ENCODE data around the gene DNMT3B. TPM values are rescaled to one million over a fixed set of nuclear protein-coding genes. Genes with fewer than 3 reads are reported as not detected.
A peak's percentile ranks its signal among the peaks of the same experiment; 100 is the strongest.
"Not testable (repeated sequence)": the region's sequence is repeated elsewhere in the genome, so short reads cannot be mapped to it uniquely, and the experiment has no call there.

Gene DNMT3B
- total RNA-seq, 2 donors from 2014 or later, result 0.84 to 2.2 TPM

DNA sequence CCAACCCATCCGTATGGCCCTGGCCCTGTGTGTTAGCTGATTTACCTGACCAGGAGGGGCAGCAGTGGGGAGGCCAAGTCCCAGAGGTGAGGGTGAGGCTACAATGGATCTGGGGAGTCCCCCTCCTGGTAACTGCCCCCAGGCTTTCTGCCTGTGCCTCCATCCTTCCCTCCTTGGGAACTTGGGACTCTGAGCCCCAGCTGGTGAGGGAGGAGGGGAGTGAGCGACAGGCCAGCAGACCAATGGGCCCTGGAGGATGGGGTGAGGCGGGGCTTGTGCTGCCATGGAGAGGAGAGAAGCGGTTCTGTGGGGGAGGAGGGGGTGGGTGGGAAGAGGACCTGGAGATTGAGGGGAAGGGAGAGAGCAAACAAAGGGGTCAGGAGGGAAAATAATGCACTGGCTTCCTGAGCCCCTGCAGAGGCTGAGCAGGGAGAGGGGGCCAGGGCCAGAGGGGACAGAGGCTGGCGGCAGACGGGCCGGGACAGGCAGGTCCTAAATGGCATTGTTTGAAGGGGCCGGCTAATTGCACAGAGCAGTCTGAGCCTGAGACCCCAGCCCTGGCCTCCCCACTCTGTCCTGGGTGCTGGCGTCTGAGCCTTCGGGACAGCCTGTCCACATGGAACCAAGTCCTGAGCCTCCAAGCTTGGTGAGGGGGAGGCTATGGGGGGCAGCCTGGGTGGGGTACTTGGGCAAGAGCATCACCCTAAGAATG, 17.5 kb downstream of the DNMT3B start:
- ATAC-seq, result no peak
- no peak overlapping the region for H3K27ac Mint-ChIP-seq

DNA sequence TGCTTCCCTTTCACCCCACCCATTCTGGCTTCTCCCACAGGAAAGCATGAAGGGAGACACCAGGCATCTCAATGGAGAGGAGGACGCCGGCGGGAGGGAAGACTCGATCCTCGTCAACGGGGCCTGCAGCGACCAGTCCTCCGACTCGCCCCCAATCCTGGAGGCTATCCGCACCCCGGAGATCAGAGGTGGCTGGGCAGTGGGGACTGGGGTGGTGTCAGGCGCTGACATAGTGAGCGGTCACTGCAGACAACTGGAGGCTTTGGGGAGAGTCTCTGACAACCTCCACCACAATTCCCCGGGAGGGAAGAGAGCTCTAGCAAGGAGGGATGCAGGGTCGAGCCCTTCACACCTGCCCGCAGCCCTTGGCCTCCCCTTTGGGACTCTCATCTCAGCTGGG, 18.1 kb downstream of the DNMT3B start:
- H3K9me3 Mint-ChIP-seq, result no peaks in the 10 kb centered on the region
- no peak overlapping the region for H3K27ac Mint-ChIP-seq
- no peak for ATAC-seq

More for the DNA sequence above, 17.5 kb downstream of the DNMT3B start:
- no peaks in the 10 kb centered on the region for H3K36me3 Mint-ChIP-seq
- H3K9me3 Mint-ChIP-seq, result no peaks in the 10 kb centered on the region
- no peak for DNase-seq (ENCODE audit: low spot score in 2 of 2)

DNA sequence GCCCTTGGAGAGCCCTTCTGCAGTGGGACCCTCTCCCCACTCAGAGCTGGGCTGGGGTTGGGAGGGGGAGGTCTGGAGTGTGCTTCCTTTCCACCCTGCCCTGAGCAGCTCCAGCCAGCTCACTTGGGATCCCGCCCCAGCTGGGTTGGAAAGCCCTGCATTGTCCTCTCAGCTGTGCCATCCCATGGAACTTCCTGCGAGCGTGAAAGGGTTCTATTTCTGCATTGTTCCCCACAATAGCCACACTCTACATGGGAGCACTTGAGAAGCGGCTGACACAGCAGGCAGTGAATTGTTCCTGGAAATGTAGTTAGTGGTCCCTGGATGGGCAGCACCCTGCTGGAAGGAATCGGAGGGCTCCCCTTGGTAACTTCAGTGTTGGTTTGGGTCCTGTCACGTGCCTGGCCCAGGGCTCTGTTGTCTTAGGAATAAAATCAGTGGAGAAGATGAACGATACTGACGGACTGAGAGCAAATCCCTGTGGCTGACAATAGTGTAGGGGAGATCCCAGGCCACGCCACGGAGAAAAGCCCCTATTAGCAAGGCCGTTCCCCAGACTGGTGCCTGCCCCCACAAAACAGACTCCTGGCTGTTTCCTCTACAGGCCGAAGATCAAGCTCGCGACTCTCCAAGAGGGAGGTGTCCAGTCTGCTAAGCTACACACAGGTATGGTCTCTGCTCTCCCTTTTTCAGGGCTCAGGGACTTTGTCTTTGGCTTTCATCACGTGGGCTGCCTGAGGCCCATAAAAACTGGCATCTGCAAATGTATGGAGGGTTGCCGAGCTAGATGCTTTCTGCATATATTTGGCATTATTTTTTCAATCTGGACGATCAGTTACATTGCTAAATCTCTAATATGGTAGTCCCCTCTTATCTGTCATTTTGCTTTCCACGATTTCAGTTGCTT, 18.8 kb downstream of the DNMT3B start:
- Mint-ChIP-seq H3K27ac (no peak overlapping the region), H3K9me3 (no peaks in the 10 kb centered on the region), H3K36me3 (no peaks in the 10 kb centered on the region)
- DNase-seq (ENCODE audit: low spot score in 2 of 2) (no peak), ATAC-seq (no peak)

More for the DNA sequence above, 18.1 kb downstream of the DNMT3B start:
- DNase-seq (ENCODE audit: low spot score in 2 of 2), result no peak
- no peaks in the 10 kb centered on the region for H3K36me3 Mint-ChIP-seq

DNA sequence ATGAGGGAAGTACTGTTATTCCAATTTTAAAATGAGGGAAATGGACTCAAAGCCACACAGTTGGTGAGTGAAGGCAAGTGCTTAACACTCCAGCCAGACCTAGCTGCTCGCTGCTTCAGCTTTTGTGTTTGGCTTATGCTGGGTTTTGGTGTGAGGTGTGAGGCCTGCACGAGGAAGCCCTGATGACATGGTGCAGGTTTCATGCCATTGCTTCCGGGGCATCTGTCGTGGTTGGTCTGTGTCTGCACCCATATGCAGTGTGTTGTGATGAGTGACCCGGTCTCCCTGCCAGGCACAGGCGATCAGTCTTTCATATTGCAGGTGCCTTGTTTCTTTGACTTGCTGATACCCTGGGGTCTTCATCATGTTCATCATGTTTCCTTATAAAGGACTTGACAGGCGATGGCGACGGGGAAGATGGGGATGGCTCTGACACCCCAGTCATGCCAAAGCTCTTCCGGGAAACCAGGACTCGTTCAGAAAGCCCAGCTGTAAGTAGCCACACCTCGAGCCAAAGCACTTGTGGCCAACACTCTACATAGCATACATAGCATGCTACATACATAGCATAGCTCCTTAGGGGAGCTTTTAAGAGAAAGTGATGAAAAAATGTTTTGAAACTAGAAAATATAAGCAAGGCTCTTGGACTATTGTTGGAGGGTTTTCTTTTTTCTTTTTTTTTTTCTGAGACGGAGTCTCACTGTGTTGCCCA, 22.3 kb downstream of the DNMT3B start:
- no peaks in the 10 kb centered on the region for H3K9me3 Mint-ChIP-seq
- no peak overlapping the region for H3K27ac Mint-ChIP-seq
- no peaks in the 10 kb centered on the region for H3K36me3 Mint-ChIP-seq
- ATAC-seq (no peak), DNase-seq (ENCODE audit: low spot score in 2 of 2) (no peak)

DNA sequence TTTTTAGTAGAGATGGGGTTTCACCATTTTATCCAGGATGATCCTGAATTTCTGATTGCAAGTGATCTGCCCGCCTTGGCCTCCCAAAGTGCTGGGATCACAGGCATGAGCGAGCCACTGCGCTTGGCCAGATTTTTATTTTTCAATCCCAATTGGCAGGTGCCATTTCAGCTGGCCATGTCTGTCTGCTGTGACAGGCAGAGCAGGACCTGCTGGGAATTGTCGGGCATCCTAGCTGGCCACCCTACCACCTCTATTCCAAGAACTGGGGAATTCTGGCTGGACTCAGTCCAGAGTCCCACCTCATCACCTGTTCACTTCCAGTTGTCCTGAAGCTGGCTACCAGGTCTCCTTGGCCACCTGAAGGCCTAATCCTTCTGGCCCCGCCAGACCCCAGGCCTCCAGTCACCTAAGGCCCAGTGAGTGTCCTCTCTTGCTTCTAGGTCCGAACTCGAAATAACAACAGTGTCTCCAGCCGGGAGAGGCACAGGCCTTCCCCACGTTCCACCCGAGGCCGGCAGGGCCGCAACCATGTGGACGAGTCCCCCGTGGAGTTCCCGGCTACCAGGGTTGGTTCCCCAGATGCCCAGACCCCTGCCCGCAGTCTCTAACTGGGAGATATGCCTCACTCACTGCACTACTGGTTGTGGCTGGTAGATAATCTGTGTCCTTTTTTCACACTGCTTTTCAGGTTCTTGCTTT, 24.0 kb downstream of the DNMT3B start:
- no peak overlapping the region for H3K27ac Mint-ChIP-seq
- no peaks in the 10 kb centered on the region for H3K9me3 Mint-ChIP-seq
- ATAC-seq, result no peak
- no peak for DNase-seq (ENCODE audit: low spot score in 2 of 2)
- no peaks in the 10 kb centered on the region for H3K36me3 Mint-ChIP-seq

DNA sequence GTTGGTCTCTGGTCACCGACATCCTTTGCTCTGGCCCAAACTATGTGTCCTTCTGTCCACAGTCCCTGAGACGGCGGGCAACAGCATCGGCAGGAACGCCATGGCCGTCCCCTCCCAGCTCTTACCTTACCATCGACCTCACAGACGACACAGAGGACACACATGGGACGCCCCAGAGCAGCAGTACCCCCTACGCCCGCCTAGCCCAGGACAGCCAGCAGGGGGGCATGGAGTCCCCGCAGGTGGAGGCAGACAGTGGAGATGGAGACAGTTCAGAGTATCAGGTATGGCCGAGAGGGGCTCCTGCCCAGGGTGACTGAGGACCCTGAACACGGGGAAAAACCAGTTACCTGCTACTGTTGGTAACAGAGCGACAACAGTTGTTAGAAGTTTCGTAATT, 25.0 kb downstream of the DNMT3B start:
- ATAC-seq, result no peak

DNA sequence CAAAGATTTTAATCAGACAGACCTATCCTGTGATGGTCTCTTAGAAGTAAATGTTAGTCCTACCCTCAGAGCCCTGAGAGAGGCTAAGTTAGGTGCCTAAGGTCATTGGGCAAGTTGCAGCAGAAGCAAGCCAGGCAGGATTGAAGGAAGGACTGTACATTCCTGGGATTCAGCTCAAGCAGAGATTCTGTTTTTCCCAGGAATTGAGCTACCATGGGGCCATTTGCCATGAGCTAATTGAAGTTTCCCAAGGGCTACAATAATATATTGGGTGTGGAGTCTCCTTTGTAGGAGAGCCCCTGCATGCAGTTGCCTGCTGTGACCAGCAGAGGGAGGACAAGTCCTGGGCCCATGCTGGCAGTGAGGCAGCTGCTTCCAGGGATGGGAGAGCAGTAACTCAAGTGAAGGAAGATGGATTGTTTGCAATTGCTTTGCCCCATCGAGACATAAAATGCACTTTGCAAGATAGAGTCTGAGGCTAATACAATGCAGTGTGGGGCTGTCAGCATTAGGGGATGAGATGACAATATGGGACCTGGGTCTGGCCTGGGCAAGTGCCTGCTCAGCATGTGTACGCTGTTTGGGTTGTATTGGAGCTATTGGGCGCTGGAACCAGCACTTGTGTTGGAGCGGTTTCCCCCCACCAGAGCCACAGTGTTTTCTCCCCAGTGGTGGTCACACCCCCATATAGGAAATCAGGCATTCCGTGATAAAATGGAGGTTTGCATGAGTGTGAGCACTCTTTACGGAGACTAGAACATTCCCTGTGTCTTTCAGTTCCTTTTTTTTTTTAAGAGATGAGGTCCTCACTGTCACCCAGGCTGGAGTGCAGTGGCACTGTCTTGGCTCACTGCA, 27.9 kb downstream of the DNMT3B start:
- H3K9me3 Mint-ChIP-seq, result no peaks in the 10 kb centered on the region

More for the DNA sequence above, 25.0 kb downstream of the DNMT3B start:
- H3K36me3 Mint-ChIP-seq, result no peaks in the 10 kb centered on the region
- H3K9me3 Mint-ChIP-seq, result no peaks in the 10 kb centered on the region
- peak overlapping the region in 1 of 2 donors; percentile 44 for H3K27ac Mint-ChIP-seq
- DNase-seq (ENCODE audit: low spot score in 2 of 2), result no peak

DNA sequence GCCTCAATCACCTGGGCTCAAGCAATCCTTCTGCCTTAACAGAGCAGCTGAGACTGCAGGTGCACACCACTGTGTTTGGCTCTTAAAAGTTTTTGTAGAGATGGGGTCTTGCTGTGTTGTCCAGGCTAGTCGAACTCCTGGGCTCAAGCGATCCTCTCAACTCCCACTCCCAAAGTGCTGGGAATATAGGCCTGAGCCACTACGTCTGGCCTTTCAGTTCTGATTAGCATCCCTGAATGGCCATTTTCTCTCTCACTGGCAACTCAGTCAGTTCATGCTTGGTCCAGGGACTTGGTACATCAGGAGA, 28.5 kb downstream of the DNMT3B start:
- H3K27ac Mint-ChIP-seq, result no peak overlapping the region
- H3K36me3 Mint-ChIP-seq, result no peaks in the 10 kb centered on the region
- no peak for ATAC-seq
- no peaks in the 10 kb centered on the region for H3K9me3 Mint-ChIP-seq
- no peak for DNase-seq (ENCODE audit: low spot score in 2 of 2)

More for the DNA sequence above, 27.9 kb downstream of the DNMT3B start:
- peak; percentile 75 to 78 for ATAC-seq
- DNase-seq (ENCODE audit: low spot score in 2 of 2), result peak; percentile 66 to 77
- no peak overlapping the region for H3K27ac Mint-ChIP-seq
- H3K36me3 Mint-ChIP-seq, result no peaks in the 10 kb centered on the region

DNA sequence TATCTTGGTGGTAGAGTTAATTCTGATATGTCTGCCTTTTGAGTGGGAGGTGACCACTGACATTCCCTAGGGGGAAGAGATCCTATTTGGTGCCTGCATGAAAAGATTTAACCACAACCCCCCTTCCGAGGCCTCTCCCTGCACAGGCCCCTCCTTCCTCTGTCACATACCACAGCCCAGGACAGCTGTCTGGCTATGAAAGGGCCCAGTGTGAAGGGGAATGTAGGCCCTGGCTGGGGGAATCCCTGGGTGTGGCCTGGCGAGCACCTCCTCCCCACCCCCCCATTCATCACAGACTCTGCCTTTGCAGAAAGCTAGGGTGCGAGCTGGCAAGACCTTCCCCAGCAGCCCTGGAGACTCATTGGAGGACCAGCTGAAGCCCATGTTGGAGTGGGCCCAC, 30.1 kb downstream of the DNMT3B start:
- peak in 1 of 2 donors; percentile 75 for ATAC-seq
- no peak overlapping the region for H3K27ac Mint-ChIP-seq
- DNase-seq (ENCODE audit: low spot score in 2 of 2), result no peak
- H3K36me3 Mint-ChIP-seq, result no peaks in the 10 kb centered on the region
- no peaks in the 10 kb centered on the region for H3K9me3 Mint-ChIP-seq

DNA sequence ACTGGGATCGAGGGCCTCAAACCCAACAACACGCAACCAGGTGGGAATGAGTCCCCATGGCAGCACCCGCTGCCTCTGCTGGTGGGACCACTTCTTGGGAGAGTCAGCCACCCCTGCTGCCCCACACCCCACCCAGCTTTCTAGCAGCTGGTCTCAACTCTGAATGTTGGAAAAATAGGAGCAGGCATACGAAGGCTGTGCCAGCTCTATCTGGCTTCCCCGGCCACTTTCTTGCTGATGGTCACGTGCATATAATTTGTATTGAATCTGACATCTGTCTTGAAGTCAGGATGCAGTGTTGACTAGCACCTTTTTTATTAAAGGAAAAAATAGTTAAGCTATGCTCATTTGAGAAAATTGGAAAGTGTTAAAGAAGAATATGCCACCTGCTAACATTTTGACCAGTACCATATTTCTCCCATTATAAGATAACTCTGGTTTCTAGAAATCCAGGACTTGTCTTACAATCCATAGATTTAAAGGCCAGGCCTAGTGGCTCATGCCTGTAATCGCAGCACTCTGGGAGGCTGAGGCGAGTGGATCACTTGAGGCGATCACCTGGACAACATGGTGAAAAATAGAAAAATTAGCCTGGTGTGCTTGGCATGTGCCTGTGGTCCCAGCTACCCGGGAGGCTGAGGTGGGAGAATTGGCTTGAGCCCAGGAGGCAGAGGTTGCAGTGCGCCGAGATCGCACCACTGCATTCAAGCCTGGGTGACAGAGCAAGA, 30.7 kb downstream of the DNMT3B start:
- DNase-seq (ENCODE audit: low spot score in 2 of 2) (no peak), ATAC-seq (no peak)
- H3K9me3 Mint-ChIP-seq, result no peaks in the 10 kb centered on the region
- H3K27ac Mint-ChIP-seq, result peak overlapping the region in 1 of 2 donors; percentile 7
- no peaks in the 10 kb centered on the region for H3K36me3 Mint-ChIP-seq

DNA sequence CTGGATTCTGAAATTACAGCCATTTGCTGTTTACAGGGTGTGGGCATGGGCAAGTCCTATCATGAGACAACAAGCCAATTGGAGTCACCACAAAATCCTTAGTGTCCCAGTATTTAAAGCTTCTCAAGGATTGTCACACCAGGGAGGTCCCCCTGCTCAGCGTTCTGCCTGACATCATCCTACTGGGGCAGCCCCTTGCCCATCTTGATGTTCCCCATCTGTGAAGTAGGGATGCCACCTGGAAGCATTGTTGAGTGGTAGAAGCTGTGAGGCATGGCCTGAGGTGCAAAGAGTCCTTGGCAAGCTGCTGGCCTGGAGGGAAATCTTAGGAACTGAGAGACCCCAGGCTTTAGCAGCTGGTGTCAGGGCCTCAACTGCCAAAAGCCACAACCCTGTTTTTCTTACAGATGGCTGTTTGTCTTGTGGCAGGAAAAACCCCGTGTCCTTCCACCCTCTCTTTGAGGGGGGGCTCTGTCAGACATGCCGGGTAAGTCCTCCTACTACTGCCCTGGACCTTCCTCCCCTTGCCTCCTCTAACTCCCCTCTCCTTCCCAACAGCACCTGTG, 34.3 kb downstream of the DNMT3B start:
- ATAC-seq (peak in 1 of 2 donors; percentile 71), DNase-seq (ENCODE audit: low spot score in 2 of 2) (no peak)
- no peaks in the 10 kb centered on the region for H3K9me3 Mint-ChIP-seq
- peak overlapping the region in 1 of 2 donors; percentile 65 for H3K27ac Mint-ChIP-seq
- H3K36me3 Mint-ChIP-seq, result no peaks in the 10 kb centered on the region

DNA sequence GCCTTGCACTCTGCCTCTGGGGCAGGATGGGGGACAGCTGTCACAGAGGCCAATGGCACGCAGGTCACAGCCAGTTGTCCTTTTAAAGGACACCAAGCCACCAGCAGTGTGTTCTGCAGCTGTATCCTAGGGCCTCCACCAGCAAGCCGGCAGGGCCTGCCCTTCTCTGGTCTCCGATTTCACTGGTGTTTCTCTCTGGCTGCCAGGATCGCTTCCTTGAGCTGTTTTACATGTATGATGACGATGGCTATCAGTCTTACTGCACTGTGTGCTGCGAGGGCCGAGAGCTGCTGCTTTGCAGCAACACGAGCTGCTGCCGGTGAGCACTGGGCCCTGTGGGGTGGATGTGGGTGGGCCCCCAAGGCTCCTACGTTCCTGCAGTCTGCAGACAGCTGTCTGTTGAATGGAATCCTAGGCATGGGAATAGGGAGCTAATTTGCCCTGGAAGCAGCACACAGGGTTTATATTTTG, 34.8 kb downstream of the DNMT3B start:
- DNase-seq (ENCODE audit: low spot score in 2 of 2) (no peak), ATAC-seq (no peak)
- no peaks in the 10 kb centered on the region for H3K9me3 Mint-ChIP-seq
- H3K27ac Mint-ChIP-seq, result peak overlapping the region in 1 of 2 donors; percentile 65
- H3K36me3 Mint-ChIP-seq, result no peaks in the 10 kb centered on the region

DNA sequence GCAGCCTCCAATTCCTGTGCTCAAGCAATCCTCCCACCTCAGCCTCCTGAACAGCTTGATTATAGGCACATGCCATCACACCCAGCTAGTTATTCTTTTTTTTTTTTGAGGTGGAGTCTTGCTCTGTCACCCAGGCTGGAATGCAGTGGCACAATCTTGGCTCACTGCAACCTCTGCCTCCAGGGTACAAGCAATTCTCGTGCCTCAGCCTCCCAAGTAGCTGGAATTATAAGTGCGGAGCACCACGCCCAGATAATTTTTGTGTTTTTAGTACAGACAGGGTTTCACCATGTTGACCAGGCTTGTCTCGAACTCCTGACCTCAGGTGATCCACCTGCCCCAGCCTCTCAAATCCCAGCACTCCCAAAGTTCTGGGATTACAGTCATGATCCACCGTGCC, 35.4 kb downstream of the DNMT3B start:
- not testable (repeated sequence) for H3K27ac Mint-ChIP-seq

DNA sequence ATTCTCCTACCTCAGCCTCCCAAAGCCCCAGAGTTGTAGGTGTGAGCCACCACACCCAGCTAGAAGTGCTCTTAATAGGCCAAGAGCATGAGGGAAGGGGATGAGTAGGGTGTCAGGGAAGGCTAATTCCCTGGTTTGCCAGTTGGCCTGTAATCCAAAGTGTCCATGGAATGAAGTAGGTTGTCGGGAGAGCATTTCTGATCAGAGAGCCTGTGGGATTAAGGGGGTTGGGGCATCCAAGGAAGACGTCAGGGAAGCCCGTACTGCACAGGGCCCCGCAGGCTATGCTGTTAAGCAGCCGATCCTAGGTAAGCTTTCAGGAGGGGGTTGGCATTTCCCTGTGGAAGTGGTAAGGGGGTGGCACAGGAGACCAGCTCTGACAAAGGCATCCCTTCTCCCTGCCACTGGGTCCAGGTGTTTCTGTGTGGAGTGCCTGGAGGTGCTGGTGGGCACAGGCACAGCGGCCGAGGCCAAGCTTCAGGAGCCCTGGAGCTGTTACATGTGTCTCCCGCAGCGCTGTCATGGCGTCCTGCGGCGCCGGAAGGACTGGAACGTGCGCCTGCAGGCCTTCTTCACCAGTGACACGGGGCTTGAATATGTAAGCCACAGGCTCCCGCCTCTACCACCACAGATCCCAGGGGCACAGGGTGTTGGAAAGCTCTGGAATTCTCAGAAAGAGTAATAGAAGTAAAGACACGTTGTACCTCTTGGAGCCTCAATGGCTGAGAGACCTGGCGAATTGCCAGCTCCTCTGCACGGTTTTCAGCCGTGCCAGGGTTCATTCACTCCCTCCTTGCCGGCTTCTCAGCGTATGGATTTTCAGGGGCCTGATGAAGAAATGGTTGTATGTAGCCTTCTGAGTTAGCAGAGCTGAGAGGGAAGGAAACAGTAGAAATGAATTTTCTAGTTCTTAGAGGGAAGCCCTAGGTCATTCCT, 36.1 kb downstream of the DNMT3B start:
- DNase-seq (ENCODE audit: low spot score in 2 of 2) (no peak), ATAC-seq (no peak)
- Mint-ChIP-seq H3K9me3 (no peaks in the 10 kb centered on the region), H3K27ac (no peak overlapping the region), H3K36me3 (no peaks in the 10 kb centered on the region)

More for the DNA sequence above, 35.4 kb downstream of the DNMT3B start:
- H3K9me3 Mint-ChIP-seq; ATAC-seq; DNase-seq (ENCODE audit: low spot score in 2 of 2); H3K36me3 Mint-ChIP-seq: not testable (repeated sequence)

Data from activated naive CD4-positive, alpha-beta T cell treated with anti-CD3 and anti-CD28 coated beads, Interleukin-2, amount 50 U/mL, for 72 hours (primary cell).